Small intestine (tissue), 16 donors: ENCODE results near the gene ZNHIT2. TPM values are rescaled to one million over a fixed set of nuclear protein-coding genes. Genes with fewer than 3 reads are reported as not detected.

ENCODE experiments used
- DNase-seq, 2 donors: peaks; one replicate each; pipeline versions ENCODE4 v3.0.0 to v3.0.0-alpha.2; 2013
- FAIRE-seq: peaks from 2 replicates; lab custom pipeline; 2012; peaks lifted over from hg19 to GRCh38; lab: Jason Lieb, UNC
- H3K27ac ChIP-seq, 3 donors: one replicate each; pipeline ENCODE4 v1.5.1; 2013; ENCODE audit warnings: low read length in 2 of 3, mild to moderate bottlenecking in 2 of 3, control low read depth in 1 of 3, inconsistent platforms in 1 of 3, low read depth in 1 of 3, moderate library complexity in 1 of 3
- H3K27me3 ChIP-seq, 3 donors: one replicate each; pipeline ENCODE4 v1.6.1; 2013; ENCODE audit warnings: low read length in 3 of 3, inconsistent platforms in 1 of 3; ENCODE audit not compliant: control insufficient read depth in 3 of 3, insufficient read depth in 3 of 3
- H3K36me3 ChIP-seq, 3 donors: one replicate each; pipeline ENCODE4 v1.6.1; 2013; ENCODE audit warnings: low read length in 3 of 3, inconsistent platforms in 1 of 3, low read depth in 1 of 3, mild to moderate bottlenecking in 1 of 3, moderate library complexity in 1 of 3; ENCODE audit not compliant: control insufficient read depth in 3 of 3, insufficient read depth in 2 of 3
- H3K4me1 ChIP-seq, 3 donors: one replicate each; pipeline ENCODE4 v1.6.1; 2013; ENCODE audit warnings: low read length in 2 of 3, inconsistent platforms in 1 of 3, low read depth in 1 of 3, mild to moderate bottlenecking in 1 of 3, moderate library complexity in 1 of 3; ENCODE audit not compliant: control insufficient read depth in 3 of 3, insufficient read depth in 2 of 3
- H3K4me3 ChIP-seq, 3 donors: one replicate each; pipeline ENCODE4 v1.5.1; 2013; ENCODE audit warnings: low read length in 3 of 3, control low read depth in 1 of 3, inconsistent platforms in 1 of 3, low read depth in 1 of 3, mild to moderate bottlenecking in 1 of 3, moderate library complexity in 1 of 3
- H3K9me3 ChIP-seq, 2 donors: one replicate each; pipeline ENCODE4 v1.6.1; 2013; ENCODE audit warnings: low read depth in 1 of 2, low read length in 1 of 2; ENCODE audit not compliant: control insufficient read depth in 2 of 2, insufficient read depth in 1 of 2
- WGBS, 3 donors: extraction: QIAGEN DNeasy Blood & Tissue Kit; methylation state at CpG; one replicate each; pipeline ENCODE4 v1.1.7; 2013; 5-methylcytosine and 5-hydroxymethylcytosine counted together
- long read RNA-seq, 10 donors: transcript quantifications; one replicate each; lab custom pipeline, GENCODE V29; 2026
- polyA plus RNA-seq, 4 donors: library from polyadenylated mRNA; stranded (reverse) in 3 of 4; unstranded in 1 of 4; fragments of 200-250 nt in 3 of 4; fragments of 120-200 nt in 1 of 4; gene quantifications; one replicate each; pipeline versions ENCODE4 v1.2.1 to v1.2.3, GENCODE V29; 2013
- donor health status: healthy with polysubstance abuse.
- donor health status: control.
- donor health status: control.
- donor health status: Bipolar disorder and iron deficiency.
- donor health status: healthy.

The ZNHIT2 gene
- 10 to 100 TPM in 3 of 4 donors, 1 to 10 TPM in 1; 7.7 to 13.6 (median 13.0) TPM for polyA plus RNA-seq
- long read RNA-seq, donor 1, transcript ZNHIT2-201 (1 exons, 1,306 nt): major isoform, 12 of 12 reads
- long read RNA-seq, donor 1, partial matches to known transcripts: 0 of 12 reads
- long read RNA-seq, donor 1, other reads (novel, unspliced or antisense): 0 of 12 reads
- long read RNA-seq, donor 2, partial matches to known transcripts: 0 of 4 reads
- long read RNA-seq, donor 2, other reads (novel, unspliced or antisense): 0 of 4 reads
- long read RNA-seq, donor 3, partial matches to known transcripts: 0 of 4 reads
- long read RNA-seq, donor 3, other reads (novel, unspliced or antisense): 0 of 4 reads
- long read RNA-seq, donor 4: 0 reads
- long read RNA-seq, donor 5, transcript ZNHIT2-201 (1 exons, 1,306 nt): major isoform, 6 of 6 reads
- long read RNA-seq, donor 5, partial matches to known transcripts: 0 of 6 reads
- long read RNA-seq, donor 5, other reads (novel, unspliced or antisense): 0 of 6 reads
- long read RNA-seq, donor 6, partial matches to known transcripts: 0 of 3 reads
- long read RNA-seq, donor 6, other reads (novel, unspliced or antisense): 0 of 3 reads
- long read RNA-seq, donor 7: 0 reads
- long read RNA-seq, donor 8: 0 reads
- long read RNA-seq, donor 9, partial matches to known transcripts: 0 of 1 reads
- long read RNA-seq, donor 9, other reads (novel, unspliced or antisense): 0 of 1 reads
- long read RNA-seq, donor 10, transcript ZNHIT2-201 (1 exons, 1,306 nt): major isoform, 8 of 8 reads
- long read RNA-seq, donor 10, partial matches to known transcripts: 0 of 8 reads
- long read RNA-seq, donor 10, other reads (novel, unspliced or antisense): 0 of 8 reads

- H3K4me1 ChIP-seq: peaks cover 8 to 33% (median 13%) of the 10 kb centered on the region in 3 donors
- no peaks in the 10 kb centered on the region for H3K9me3 ChIP-seq
- H3K36me3 ChIP-seq: peaks cover 0 to 58% (median 11%) of the 10 kb centered on the region in 3 donors
- peak within 1 kb of the TSS; percentile 70 to 93 (median 79) for H3K27ac ChIP-seq
- H3K4me3 ChIP-seq: peak within 1 kb of the TSS; percentile 61 to 87 (median 75)
- H3K27me3 ChIP-seq: no peaks in the 10 kb centered on the region
- 0 to 1% (median 0%) methylated on average over 74 to 89 of the region's 89 CpGs for WGBS, 3 donors
- FAIRE-seq: no peak
- DNase-seq: peak; percentile 99 to 100
These were observed at the start of gene ZNHIT2 for GRCh38 chr11:65117206-65118096. Gene ZNHIT2 (minus strand): TSS chr11:65117701. CDS start chr11:65117653, 48 bp downstream.

GRCh38 chr11:65166893-65167292 is 49.4 kb upstream of the ZNHIT2 start:
- H3K27ac ChIP-seq: no peak overlapping the region
- H3K4me1 ChIP-seq: peaks cover 0 to 6% (median 0%) of the 10 kb centered on the region in 3 donors
- no peaks in the 10 kb centered on the region for H3K36me3 ChIP-seq
- no peak for DNase-seq
- 59 to 78% (median 68%) methylated on average over 3 of the region's 3 CpGs for WGBS, 3 donors
- no peaks in the 10 kb centered on the region for H3K9me3 ChIP-seq
- no peaks in the 10 kb centered on the region for H3K27me3 ChIP-seq
- FAIRE-seq: no peak
- no peak overlapping the region for H3K4me3 ChIP-seq

GRCh38 chr11:65165410-65166317 is 48.2 kb upstream of the ZNHIT2 start:
- peak overlapping the region in 2 of 3 donors; percentile 11 to 78 for H3K27ac ChIP-seq
- no peaks in the 10 kb centered on the region for H3K9me3 ChIP-seq
- peak; percentile 74 to 79 for DNase-seq
- FAIRE-seq: no peak
- H3K4me1 ChIP-seq: peaks cover 0 to 6% (median 0%) of the 10 kb centered on the region in 3 donors
- no peaks in the 10 kb centered on the region for H3K27me3 ChIP-seq
- H3K4me3 ChIP-seq: peak overlapping the region in 2 of 3 donors; percentile 3 to 18
- H3K36me3 ChIP-seq: no peaks in the 10 kb centered on the region
- 11 to 36% (median 30%) methylated on average over 31 of the region's 31 CpGs for WGBS, 3 donors

- Histone ChIP-seq H3K27me3 (no peaks in the 10 kb centered on the region), H3K27ac (no peak overlapping the region), H3K4me1 (peaks cover 0 to 6% (median 0%) of the 10 kb centered on the region in 3 donors), H3K4me3 (no peak overlapping the region), H3K36me3 (no peaks in the 10 kb centered on the region), H3K9me3 (no peaks in the 10 kb centered on the region)
- WGBS, 3 donors: 73 to 77% (median 74%) methylated on average over 2 of the region's 2 CpGs
- DNase-seq (no peak), FAIRE-seq (no peak)
These were observed 46.2 kb upstream of the ZNHIT2 start for GRCh38 chr11:65163684-65164083.

- peaks cover 0 to 4% (median 0%) of the 10 kb centered on the region in 3 donors for H3K4me1 ChIP-seq
- no peak overlapping the region for H3K4me3 ChIP-seq
- DNase-seq: no peak
- no peak for FAIRE-seq
- no peaks in the 10 kb centered on the region for H3K9me3 ChIP-seq
- no peak overlapping the region for H3K27ac ChIP-seq
- no peaks in the 10 kb centered on the region for H3K27me3 ChIP-seq
- 74 to 75% (median 74%) methylated on average over 3 of the region's 3 CpGs for WGBS, 3 donors
- no peaks in the 10 kb centered on the region for H3K36me3 ChIP-seq
These were observed 43.1 kb upstream of the ZNHIT2 start for GRCh38 chr11:65160643-65161042.

GRCh38 chr11:65159012-65159411 is 41.5 kb upstream of the ZNHIT2 start:
- FAIRE-seq (no peak), DNase-seq (no peak)
- H3K36me3 ChIP-seq: no peaks in the 10 kb centered on the region
- H3K27ac ChIP-seq: no peak overlapping the region
- no peaks in the 10 kb centered on the region for H3K9me3 ChIP-seq
- WGBS, 3 donors: 63 to 69% (median 63%) methylated on average over 5 of the region's 5 CpGs
- H3K4me3 ChIP-seq: no peak overlapping the region
- H3K27me3 ChIP-seq: no peaks in the 10 kb centered on the region
- H3K4me1 ChIP-seq: no peaks in the 10 kb centered on the region

- no peaks in the 10 kb centered on the region for H3K27me3 ChIP-seq
- no peaks in the 10 kb centered on the region for H3K4me1 ChIP-seq
- no peak overlapping the region for H3K27ac ChIP-seq
- DNase-seq (no peak), FAIRE-seq (no peak)
- 68 to 100% (median 78%) methylated on average over 3 of the region's 3 CpGs for WGBS, 3 donors
- no peaks in the 10 kb centered on the region for H3K9me3 ChIP-seq
- H3K36me3 ChIP-seq: no peaks in the 10 kb centered on the region
- no peak overlapping the region for H3K4me3 ChIP-seq
These were observed 39.8 kb upstream of the ZNHIT2 start for GRCh38 chr11:65157336-65157735.
